ENCODE data around the gene LAPTM5.

Gene LAPTM5

DNA sequence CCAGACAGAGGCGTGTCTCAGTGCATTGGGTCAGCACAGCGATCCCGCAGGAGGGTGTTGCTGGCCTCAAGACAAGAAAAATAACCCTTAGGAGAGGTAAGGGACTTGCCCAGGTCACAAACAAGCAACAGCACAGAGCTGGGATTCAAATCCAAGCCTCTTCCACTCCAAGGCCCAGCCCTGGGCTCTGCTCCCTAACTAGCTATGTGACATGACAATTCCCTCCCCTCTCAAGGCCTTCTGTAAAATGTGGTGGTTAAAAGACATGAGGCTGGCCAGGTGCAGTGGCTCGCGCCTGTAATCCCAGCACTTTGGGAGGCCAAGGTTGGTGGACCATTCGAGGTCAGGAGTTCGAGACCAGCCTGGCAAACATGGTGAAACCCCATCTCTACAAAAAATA, 28.1 kb upstream of the LAPTM5 start:
- Histone ChIP-seq H3K4me1 (ENCODE audit: control insufficient read depth in 1 of 2, insufficient read depth in 2 of 2, low read length in 2 of 2) (peaks cover 5 to 6% of the 10 kb centered on the region in 2 donors), H3K4me3 (ENCODE audit: low read depth in 1 of 2, low read length in 2 of 2) (no peak overlapping the region), H3K27ac (ENCODE audit: low read length) (no peak overlapping the region), H3K36me3 (ENCODE audit: control insufficient read depth in 1 of 2, insufficient read depth in 2 of 2, low read length in 2 of 2) (no peaks in the 10 kb centered on the region), H3K27me3 (ENCODE audit: low read depth, low read length) (no peaks in the 10 kb centered on the region), H3K9me3 (ENCODE audit: control insufficient read depth in 1 of 2, low read length in 2 of 2) (no peaks in the 10 kb centered on the region)

DNA sequence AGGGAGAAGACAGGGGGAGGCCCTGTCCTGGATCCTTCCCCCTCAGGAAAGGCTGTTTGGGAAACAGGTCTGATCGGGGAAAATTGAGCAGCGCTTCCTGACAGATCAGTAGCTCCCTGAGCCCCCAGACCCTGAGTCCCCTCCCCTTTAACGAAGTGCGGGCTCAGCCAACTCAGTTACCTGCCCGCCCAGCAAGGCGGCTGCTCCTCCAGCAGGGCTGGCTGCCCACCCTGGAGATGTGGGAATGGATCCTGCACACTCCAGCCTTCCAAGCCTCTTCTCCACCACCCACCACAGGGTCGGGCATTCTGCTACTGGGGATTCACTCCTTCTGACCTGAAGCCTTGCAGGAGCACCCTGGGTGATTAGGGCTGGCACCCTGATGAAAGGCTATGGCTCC, 27.6 kb upstream of the LAPTM5 start:
- Histone ChIP-seq H3K27ac (ENCODE audit: low read length) (no peak overlapping the region), H3K4me3 (ENCODE audit: low read depth in 1 of 2, low read length in 2 of 2) (no peak overlapping the region), H3K36me3 (ENCODE audit: control insufficient read depth in 1 of 2, insufficient read depth in 2 of 2, low read length in 2 of 2) (no peaks in the 10 kb centered on the region), H3K27me3 (ENCODE audit: low read depth, low read length) (no peaks in the 10 kb centered on the region), H3K9me3 (ENCODE audit: control insufficient read depth in 1 of 2, low read length in 2 of 2) (no peaks in the 10 kb centered on the region), H3K4me1 (ENCODE audit: control insufficient read depth in 1 of 2, insufficient read depth in 2 of 2, low read length in 2 of 2) (peaks cover 5 to 6% of the 10 kb centered on the region in 2 donors)

- Histone ChIP-seq H3K36me3 (ENCODE audit: control insufficient read depth in 1 of 2, insufficient read depth in 2 of 2, low read length in 2 of 2) (no peaks in the 10 kb centered on the region), H3K27me3 (ENCODE audit: low read depth, low read length) (no peaks in the 10 kb centered on the region), H3K27ac (ENCODE audit: low read length) (no peak overlapping the region), H3K4me3 (ENCODE audit: low read depth in 1 of 2, low read length in 2 of 2) (no peak overlapping the region), H3K4me1 (ENCODE audit: control insufficient read depth in 1 of 2, insufficient read depth in 2 of 2, low read length in 2 of 2) (peaks cover 5 to 6% of the 10 kb centered on the region in 2 donors), H3K9me3 (ENCODE audit: control insufficient read depth in 1 of 2, low read length in 2 of 2) (no peaks in the 10 kb centered on the region)
Measured at GRCh38 chr1:30783256-30783915, 25.8 kb upstream of the LAPTM5 start.

GRCh38 chr1:30782361-30783255, 25.0 kb upstream of the LAPTM5 start:
- Histone ChIP-seq H3K4me1 (ENCODE audit: control insufficient read depth in 1 of 2, insufficient read depth in 2 of 2, low read length in 2 of 2) (peaks cover 5 to 6% of the 10 kb centered on the region in 2 donors), H3K9me3 (ENCODE audit: control insufficient read depth in 1 of 2, low read length in 2 of 2) (no peaks in the 10 kb centered on the region), H3K4me3 (ENCODE audit: low read depth in 1 of 2, low read length in 2 of 2) (no peak overlapping the region), H3K27ac (ENCODE audit: low read length) (no peak overlapping the region), H3K36me3 (ENCODE audit: control insufficient read depth in 1 of 2, insufficient read depth in 2 of 2, low read length in 2 of 2) (no peaks in the 10 kb centered on the region), H3K27me3 (ENCODE audit: low read depth, low read length) (no peaks in the 10 kb centered on the region)

DNA sequence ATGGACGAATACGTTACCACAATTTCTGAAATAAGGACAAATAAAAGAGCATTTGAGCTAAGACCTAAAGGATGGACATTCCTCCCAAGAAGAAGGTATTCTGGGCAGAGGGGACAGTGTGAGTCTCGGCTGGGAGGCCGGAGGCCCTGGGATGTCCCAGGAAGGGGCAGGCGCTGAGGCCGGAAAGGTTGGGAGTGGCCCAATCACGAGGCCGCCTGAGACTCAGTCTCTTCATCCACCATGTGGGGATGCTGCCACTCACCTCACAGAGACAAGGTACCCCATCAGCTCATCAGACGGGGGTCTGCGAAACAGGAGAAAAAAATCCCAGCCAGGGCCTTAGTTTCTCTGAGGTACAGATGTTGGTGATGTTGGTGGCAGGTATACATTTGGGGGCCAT, 24.3 kb upstream of the LAPTM5 start:
- Histone ChIP-seq H3K27me3 (ENCODE audit: low read depth, low read length) (no peaks in the 10 kb centered on the region), H3K4me3 (ENCODE audit: low read depth in 1 of 2, low read length in 2 of 2) (no peak overlapping the region), H3K27ac (ENCODE audit: low read length) (no peak overlapping the region), H3K9me3 (ENCODE audit: control insufficient read depth in 1 of 2, low read length in 2 of 2) (no peaks in the 10 kb centered on the region), H3K36me3 (ENCODE audit: control insufficient read depth in 1 of 2, insufficient read depth in 2 of 2, low read length in 2 of 2) (no peaks in the 10 kb centered on the region), H3K4me1 (ENCODE audit: control insufficient read depth in 1 of 2, insufficient read depth in 2 of 2, low read length in 2 of 2) (peaks cover 5 to 6% of the 10 kb centered on the region in 2 donors)

- H3K27ac ChIP-seq (ENCODE audit: low read length) = no peak overlapping the region
- no peak overlapping the region for H3K4me3 ChIP-seq (ENCODE audit: low read depth in 1 of 2, low read length in 2 of 2)
- H3K27me3 ChIP-seq (ENCODE audit: low read depth, low read length) = no peaks in the 10 kb centered on the region
Measured at GRCh38 chr1:30780409-30780808, 22.8 kb upstream of the LAPTM5 start.

GRCh38 chr1:30779294-30780071, 21.9 kb upstream of the LAPTM5 start:
- no peaks in the 10 kb centered on the region for H3K9me3 ChIP-seq (ENCODE audit: control insufficient read depth in 1 of 2, low read length in 2 of 2)
- no peaks in the 10 kb centered on the region for H3K27me3 ChIP-seq (ENCODE audit: low read depth, low read length)
- no peak overlapping the region for H3K4me3 ChIP-seq (ENCODE audit: low read depth in 1 of 2, low read length in 2 of 2)
- H3K4me1 ChIP-seq (ENCODE audit: control insufficient read depth in 1 of 2, insufficient read depth in 2 of 2, low read length in 2 of 2) = peaks cover 5 to 6% of the 10 kb centered on the region in 2 donors
- H3K27ac ChIP-seq (ENCODE audit: low read length) = no peak overlapping the region
- no peaks in the 10 kb centered on the region for H3K36me3 ChIP-seq (ENCODE audit: control insufficient read depth in 1 of 2, insufficient read depth in 2 of 2, low read length in 2 of 2)

More at GRCh38 chr1:30780409-30780808, 22.8 kb upstream of the LAPTM5 start:
- H3K36me3 ChIP-seq (ENCODE audit: control insufficient read depth in 1 of 2, insufficient read depth in 2 of 2, low read length in 2 of 2) = no peaks in the 10 kb centered on the region
- peaks cover 5 to 6% of the 10 kb centered on the region in 2 donors for H3K4me1 ChIP-seq (ENCODE audit: control insufficient read depth in 1 of 2, insufficient read depth in 2 of 2, low read length in 2 of 2)
- no peaks in the 10 kb centered on the region for H3K9me3 ChIP-seq (ENCODE audit: control insufficient read depth in 1 of 2, low read length in 2 of 2)

DNA sequence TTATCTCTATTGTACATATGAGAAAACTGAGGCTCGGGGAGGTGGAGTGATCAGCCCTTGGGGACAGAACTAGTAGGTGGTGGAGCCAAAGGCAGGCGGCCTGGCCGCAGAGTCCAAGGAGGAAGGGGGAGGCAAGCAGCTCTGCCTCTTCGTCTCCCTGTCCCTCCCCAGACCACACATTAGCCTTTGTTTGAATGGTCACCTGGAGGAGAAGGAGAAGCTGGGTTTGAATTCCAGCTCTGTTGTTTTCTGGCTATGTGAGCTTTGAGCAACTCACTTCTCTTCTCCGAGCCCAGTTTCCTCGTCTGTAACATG, 21.4 kb upstream of the LAPTM5 start:
- Histone ChIP-seq H3K27me3 (ENCODE audit: low read depth, low read length) (no peaks in the 10 kb centered on the region), H3K4me1 (ENCODE audit: control insufficient read depth in 1 of 2, insufficient read depth in 2 of 2, low read length in 2 of 2) (peaks cover 5 to 6% of the 10 kb centered on the region in 2 donors), H3K9me3 (ENCODE audit: control insufficient read depth in 1 of 2, low read length in 2 of 2) (no peaks in the 10 kb centered on the region), H3K27ac (ENCODE audit: low read length) (no peak overlapping the region), H3K36me3 (ENCODE audit: control insufficient read depth in 1 of 2, insufficient read depth in 2 of 2, low read length in 2 of 2) (no peaks in the 10 kb centered on the region), H3K4me3 (ENCODE audit: low read depth in 1 of 2, low read length in 2 of 2) (no peak overlapping the region)

GRCh38 chr1:30778154-30778978, 20.8 kb upstream of the LAPTM5 start:
- H3K4me1 ChIP-seq (ENCODE audit: control insufficient read depth in 1 of 2, insufficient read depth in 2 of 2, low read length in 2 of 2) = peaks cover 5 to 6% of the 10 kb centered on the region in 2 donors
- no peaks in the 10 kb centered on the region for H3K27me3 ChIP-seq (ENCODE audit: low read depth, low read length)
- H3K9me3 ChIP-seq (ENCODE audit: control insufficient read depth in 1 of 2, low read length in 2 of 2) = no peaks in the 10 kb centered on the region
- no peak overlapping the region for H3K27ac ChIP-seq (ENCODE audit: low read length)
- no peak overlapping the region for H3K4me3 ChIP-seq (ENCODE audit: low read depth in 1 of 2, low read length in 2 of 2)
- no peaks in the 10 kb centered on the region for H3K36me3 ChIP-seq (ENCODE audit: control insufficient read depth in 1 of 2, insufficient read depth in 2 of 2, low read length in 2 of 2)

GRCh38 chr1:30777904-30778153, 20.3 kb upstream of the LAPTM5 start:
- no peak overlapping the region for H3K27ac ChIP-seq (ENCODE audit: low read length)
- H3K4me1 ChIP-seq (ENCODE audit: control insufficient read depth in 1 of 2, insufficient read depth in 2 of 2, low read length in 2 of 2) = peaks cover 4 to 5% of the 10 kb centered on the region in 2 donors
- no peaks in the 10 kb centered on the region for H3K9me3 ChIP-seq (ENCODE audit: control insufficient read depth in 1 of 2, low read length in 2 of 2)
- H3K4me3 ChIP-seq (ENCODE audit: low read depth in 1 of 2, low read length in 2 of 2) = no peak overlapping the region
- H3K36me3 ChIP-seq (ENCODE audit: control insufficient read depth in 1 of 2, insufficient read depth in 2 of 2, low read length in 2 of 2) = no peaks in the 10 kb centered on the region
- no peaks in the 10 kb centered on the region for H3K27me3 ChIP-seq (ENCODE audit: low read depth, low read length)
